Breast epithelium (tissue), 3 donors: ENCODE measurements around the gene IL1R1.

Experiments
- CTCF ChIP-seq, 3 donors: fragments of 450-650 bp; IDR thresholded peaks; one replicate each; pipeline ENCODE4 v1.5.1; 2016 to 2017; ENCODE audit warnings: antibody characterized with exemption in 3 of 3, mild to moderate bottlenecking in 3 of 3, moderate library complexity in 3 of 3
- POLR2A ChIP-seq: fragments of 450-650 bp; IDR thresholded peaks from one replicate; pipeline ENCODE4 v1.6.1; 2016; ENCODE audit warnings: antibody characterized with exemption, mild to moderate bottlenecking, moderate library complexity
- POLR2AphosphoS5 ChIP-seq, 3 donors: sonication (generic); formaldehyde crosslinking; IDR thresholded peaks; one replicate each; pipeline ENCODE4 v1.6.1; 2017; ENCODE audit warnings: antibody characterized with exemption in 3 of 3

- no peak for TF ChIP-seq CTCF (IDR thresholded peaks at IDR 0.05)
- TF ChIP-seq POLR2A: no peak
- TF ChIP-seq POLR2AphosphoS5 (IDR thresholded peaks at IDR 0.05): no peak
Measured at GRCh38 chr2:102129951-102130646, 12.4 kb upstream of the IL1R1 start.
